ENCODE data around the gene PPM1A. TPM values are rescaled to one million over a fixed set of nuclear protein-coding genes. Genes with fewer than 3 reads are reported as not detected.

The PPM1A gene
- total RNA-seq, 2 experiments from 2014 or later = 40.0 to 40.5 TPM

DNA sequence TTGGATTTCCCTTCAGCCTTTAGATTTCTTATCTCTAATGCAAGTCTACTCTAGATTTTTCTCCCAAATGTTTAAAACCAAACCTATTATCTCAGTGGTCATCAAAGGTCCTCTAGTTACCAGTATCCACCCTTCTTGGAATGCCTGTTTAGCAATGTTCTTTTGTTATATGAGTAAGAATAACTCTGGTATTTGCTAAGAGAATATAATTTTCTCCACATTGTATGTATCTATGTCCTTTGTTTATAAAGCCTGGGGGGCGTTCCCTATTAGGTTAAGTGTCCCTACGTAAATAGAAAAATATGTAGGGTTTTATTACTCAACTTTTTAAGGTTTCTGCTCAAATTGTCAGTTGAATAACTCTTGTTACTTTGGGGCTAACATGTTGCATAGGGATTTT lies 27.3 kb downstream of the PPM1A start:
- ChIA-PET CTCF (interaction anchor here (0.8 to 2.9 kb wide), 3 partner anchors 11 to 92 kb away, joined by 3 to 15 read pairs (median 9); no protein-coding TSS in a partner anchor), POLR2A (no interaction called here)
- DNase-seq (no peak), ATAC-seq (no peak)
- TF ChIP-seq, protein P1, sequence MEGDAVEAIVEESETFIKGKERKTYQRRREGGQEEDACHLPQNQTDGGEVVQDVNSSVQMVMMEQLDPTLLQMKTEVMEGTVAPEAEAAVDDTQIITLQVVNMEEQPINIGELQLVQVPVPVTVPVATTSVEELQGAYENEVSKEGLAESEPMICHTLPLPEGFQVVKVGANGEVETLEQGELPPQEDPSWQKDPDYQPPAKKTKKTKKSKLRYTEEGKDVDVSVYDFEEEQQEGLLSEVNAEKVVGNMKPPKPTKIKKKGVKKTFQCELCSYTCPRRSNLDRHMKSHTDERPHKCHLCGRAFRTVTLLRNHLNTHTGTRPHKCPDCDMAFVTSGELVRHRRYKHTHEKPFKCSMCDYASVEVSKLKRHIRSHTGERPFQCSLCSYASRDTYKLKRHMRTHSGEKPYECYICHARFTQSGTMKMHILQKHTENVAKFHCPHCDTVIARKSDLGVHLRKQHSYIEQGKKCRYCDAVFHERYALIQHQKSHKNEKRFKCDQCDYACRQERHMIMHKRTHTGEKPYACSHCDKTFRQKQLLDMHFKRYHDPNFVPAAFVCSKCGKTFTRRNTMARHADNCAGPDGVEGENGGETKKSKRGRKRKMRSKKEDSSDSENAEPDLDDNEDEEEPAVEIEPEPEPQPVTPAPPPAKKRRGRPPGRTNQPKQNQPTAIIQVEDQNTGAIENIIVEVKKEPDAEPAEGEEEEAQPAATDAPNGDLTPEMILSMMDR (IDR thresholded peaks at IDR 0.05) = no peak
- intact Hi-C loops (cut with micrococcal nuclease) = no loop called here
- H3K27me3 Mint-ChIP-seq = no peaks in the 10 kb centered on the region
- peaks cover 55% of the 10 kb centered on the region for H3K4me1 Mint-ChIP-seq (ENCODE audit: low read depth)
- H3K9me3 Mint-ChIP-seq = no peaks in the 10 kb centered on the region
- no peak overlapping the region for H3K4me3 Mint-ChIP-seq
- H3K36me3 Mint-ChIP-seq (ENCODE audit: low read depth) = peaks cover 10% of the 10 kb centered on the region
- H3K27ac Mint-ChIP-seq = no peak overlapping the region

DNA sequence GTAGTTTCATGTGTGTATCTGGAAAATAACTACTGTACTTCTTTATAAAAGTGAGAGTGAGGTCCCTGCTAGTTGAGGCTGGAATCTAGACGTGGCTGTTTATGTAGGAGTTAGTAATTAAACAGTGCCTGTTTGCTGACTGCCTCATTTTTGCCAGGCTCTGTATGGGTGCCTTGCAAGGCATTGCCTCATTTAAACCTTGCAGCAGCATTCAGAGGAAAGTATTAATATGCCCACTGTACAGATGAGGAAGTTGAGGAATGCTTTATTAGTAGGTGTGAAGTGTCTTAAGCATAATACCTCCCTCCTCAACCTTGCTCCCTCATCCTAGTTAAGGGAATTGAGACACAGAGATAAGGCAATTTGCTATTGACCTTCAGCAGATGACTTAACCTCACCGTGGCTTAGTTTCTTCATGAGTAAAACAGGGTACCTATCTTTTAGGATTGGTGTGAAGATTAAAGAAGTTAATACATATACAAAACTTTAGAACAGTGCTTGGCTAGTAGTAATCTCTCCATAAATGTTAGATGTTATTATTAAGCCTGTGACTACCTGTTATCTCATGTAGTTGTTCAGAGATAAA lies 28.7 kb downstream of the PPM1A start:
- H3K4me1 Mint-ChIP-seq (ENCODE audit: low read depth) = peaks cover 46% of the 10 kb centered on the region
- no peak overlapping the region for H3K4me3 Mint-ChIP-seq
- intact Hi-C loops (cut with micrococcal nuclease) = no loop called here
- CTCF ChIA-PET = no interaction called here
- POLR2A ChIA-PET = interaction anchor here (1.6 kb wide), 1 partner anchor 27 kb away, joined by 3 read pairs; no protein-coding TSS in a partner anchor
- peaks cover 16% of the 10 kb centered on the region for H3K36me3 Mint-ChIP-seq (ENCODE audit: low read depth)
- no peaks in the 10 kb centered on the region for H3K9me3 Mint-ChIP-seq
- DNase-seq (no peak), ATAC-seq (no peak)
- no peaks in the 10 kb centered on the region for H3K27me3 Mint-ChIP-seq
- H3K27ac Mint-ChIP-seq = no peak overlapping the region
- TF ChIP-seq, protein P1 (IDR thresholded peaks at IDR 0.05) = no peak

DNA sequence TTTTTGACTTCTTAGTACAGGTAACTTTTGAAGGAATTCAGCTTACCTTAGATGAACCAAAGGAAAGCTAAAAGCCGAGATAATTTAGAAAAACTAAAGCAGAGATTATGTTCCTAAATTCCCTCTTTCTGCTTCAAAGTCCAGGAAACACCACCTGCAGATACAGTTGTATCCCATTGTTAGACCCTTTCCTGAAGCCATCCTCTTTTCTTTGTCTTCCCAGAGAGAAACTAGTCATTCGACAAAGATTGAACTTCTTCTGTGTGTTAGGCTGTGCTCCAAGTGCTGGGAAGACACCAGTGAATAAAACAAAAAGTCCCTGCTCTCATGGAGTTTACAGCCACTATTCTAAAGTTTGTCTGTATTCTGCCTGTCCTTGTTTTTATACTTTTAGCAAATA lies 29.3 kb downstream of the PPM1A start:
- no peak for ATAC-seq
- peaks cover 45% of the 10 kb centered on the region for H3K4me1 Mint-ChIP-seq (ENCODE audit: low read depth)

DNA sequence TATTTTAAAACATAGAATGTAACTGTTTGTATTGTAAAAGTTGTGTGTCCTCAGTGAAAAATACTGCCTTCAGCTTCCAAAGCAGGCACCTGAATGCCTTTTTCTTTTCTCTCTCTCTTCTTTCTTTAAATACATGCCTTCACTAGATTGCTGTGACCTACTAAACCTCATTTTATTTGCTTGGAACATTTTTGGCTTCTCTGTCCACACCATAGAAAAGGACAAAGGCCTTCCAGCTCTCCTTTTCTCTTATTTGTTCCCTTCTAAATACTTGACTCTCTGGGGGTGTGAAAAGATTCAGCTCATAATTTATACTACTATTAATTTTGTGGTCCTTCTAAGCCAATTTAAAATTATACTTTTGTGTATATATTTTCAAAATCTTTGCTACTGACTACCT lies 38.4 kb downstream of the PPM1A start:
- Mint-ChIP-seq H3K4me1 (ENCODE audit: low read depth) (peaks cover 6% of the 10 kb centered on the region), H3K27ac (no peak overlapping the region), H3K4me3 (no peak overlapping the region), H3K9me3 (no peaks in the 10 kb centered on the region), H3K36me3 (ENCODE audit: low read depth) (peaks cover 34% of the 10 kb centered on the region), H3K27me3 (no peaks in the 10 kb centered on the region)
- no peak for ATAC-seq
- no peak for DNase-seq
- intact Hi-C loops (cut with micrococcal nuclease) = no loop called here
- TF ChIP-seq, protein P1 (IDR thresholded peaks at IDR 0.05) = no peak
- CTCF ChIA-PET = interaction anchor here (1.2 kb wide), 1 partner anchor 21 kb away, joined by 3 read pairs; no protein-coding TSS in a partner anchor
- POLR2A ChIA-PET = no interaction called here

More for the DNA sequence above, 29.3 kb downstream of the PPM1A start:
- no peak for DNase-seq
- TF ChIP-seq, protein P1 (IDR thresholded peaks at IDR 0.05) = no peak
- peaks cover 22% of the 10 kb centered on the region for H3K36me3 Mint-ChIP-seq (ENCODE audit: low read depth)
- H3K9me3 Mint-ChIP-seq = no peaks in the 10 kb centered on the region
- no peak overlapping the region for H3K27ac Mint-ChIP-seq
- CTCF ChIA-PET = no interaction called here
- POLR2A ChIA-PET = interaction anchor here (1.6 kb wide), 1 partner anchor 28 kb away, joined by 3 read pairs; no protein-coding TSS in a partner anchor
- no peaks in the 10 kb centered on the region for H3K27me3 Mint-ChIP-seq
- H3K4me3 Mint-ChIP-seq = no peak overlapping the region
- intact Hi-C loops (cut with micrococcal nuclease) = no loop called here

DNA sequence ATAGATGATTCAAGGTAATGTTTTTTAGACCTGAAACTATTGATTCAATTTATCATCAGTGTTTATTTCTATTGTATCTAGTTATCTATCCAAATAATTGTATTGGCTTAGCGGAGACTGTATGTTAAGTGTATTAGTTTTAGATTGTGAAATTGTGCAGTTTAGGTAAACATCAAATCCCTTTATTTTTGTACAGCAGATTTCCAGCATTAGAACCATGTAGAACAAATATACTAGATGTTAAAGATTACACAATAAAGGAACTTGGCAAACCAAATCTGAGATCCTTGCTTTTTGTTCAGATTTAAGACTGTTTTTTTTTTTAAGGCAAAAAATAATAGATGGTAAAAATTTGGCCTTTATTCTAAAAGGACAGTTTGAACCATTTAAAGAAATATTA lies 39.3 kb downstream of the PPM1A start:
- CTCF ChIA-PET = no interaction called here
- Mint-ChIP-seq H3K27me3 (no peaks in the 10 kb centered on the region), H3K4me1 (ENCODE audit: low read depth) (peaks cover under 1% of the 10 kb centered on the region), H3K27ac (no peak overlapping the region), H3K9me3 (no peaks in the 10 kb centered on the region), H3K4me3 (no peak overlapping the region), H3K36me3 (ENCODE audit: low read depth) (peaks cover 33% of the 10 kb centered on the region)
- DNase-seq (no peak), ATAC-seq (no peak)
- POLR2A ChIA-PET = no interaction called here
- intact Hi-C loops (cut with micrococcal nuclease) = no loop called here
- TF ChIP-seq, protein P1 (IDR thresholded peaks at IDR 0.05) = no peak

Data from activated CD8-positive, alpha-beta T cell treated with anti-CD3 and anti-CD28 coated beads for 36 hours (primary cell).